C1 segment of cervical spinal cord (tissue), 14 donors: ENCODE results near the gene AGRN.
"Not testable (repeated sequence)": the region's sequence is repeated elsewhere in the genome, so short reads cannot be mapped to it uniquely, and the experiment has no call there.

Experiments
- DNase-seq, 14 donors: peaks; one replicate each; lab custom pipeline; 2025; lab: John Stamatoyannopoulos, UW

Gene AGRN

DNA sequence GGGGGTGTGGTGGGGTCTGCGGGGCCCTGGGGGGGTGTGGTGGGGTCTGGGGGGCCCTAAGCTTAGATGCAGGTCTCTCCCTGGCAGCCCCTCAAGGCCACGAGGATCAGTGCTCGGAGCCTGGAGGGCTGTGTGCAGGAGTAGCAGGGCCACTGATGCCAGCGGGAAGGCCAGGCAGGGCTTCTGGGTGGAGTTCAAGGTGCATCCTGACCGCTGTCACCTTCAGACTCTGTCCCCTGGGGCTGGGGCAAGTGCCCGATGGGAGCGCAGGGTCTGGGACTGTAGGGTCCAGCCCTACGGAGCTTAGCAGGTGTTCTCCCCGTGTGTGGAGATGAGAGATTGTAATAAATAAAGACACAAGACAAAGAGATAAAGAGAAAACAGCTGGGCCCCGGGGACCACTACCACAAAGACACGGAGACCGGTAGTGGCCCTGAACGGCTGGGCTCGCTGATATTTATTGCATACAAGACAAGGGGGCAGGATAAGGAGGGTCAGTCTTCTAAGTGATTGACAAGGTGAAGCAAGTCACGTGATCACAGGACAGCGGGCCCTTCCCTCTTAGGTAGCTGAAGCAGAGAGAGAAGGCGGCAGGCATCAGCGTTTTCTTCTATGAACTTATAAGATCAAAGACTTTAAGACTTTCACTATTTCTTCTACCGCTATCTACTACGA, 45.5 kb downstream of the AGRN start:
- DNase-seq = no peak

GRCh38 chr1:1065940-1066304, 46.0 kb downstream of the AGRN start:
- DNase-seq = not testable (repeated sequence)

DNA sequence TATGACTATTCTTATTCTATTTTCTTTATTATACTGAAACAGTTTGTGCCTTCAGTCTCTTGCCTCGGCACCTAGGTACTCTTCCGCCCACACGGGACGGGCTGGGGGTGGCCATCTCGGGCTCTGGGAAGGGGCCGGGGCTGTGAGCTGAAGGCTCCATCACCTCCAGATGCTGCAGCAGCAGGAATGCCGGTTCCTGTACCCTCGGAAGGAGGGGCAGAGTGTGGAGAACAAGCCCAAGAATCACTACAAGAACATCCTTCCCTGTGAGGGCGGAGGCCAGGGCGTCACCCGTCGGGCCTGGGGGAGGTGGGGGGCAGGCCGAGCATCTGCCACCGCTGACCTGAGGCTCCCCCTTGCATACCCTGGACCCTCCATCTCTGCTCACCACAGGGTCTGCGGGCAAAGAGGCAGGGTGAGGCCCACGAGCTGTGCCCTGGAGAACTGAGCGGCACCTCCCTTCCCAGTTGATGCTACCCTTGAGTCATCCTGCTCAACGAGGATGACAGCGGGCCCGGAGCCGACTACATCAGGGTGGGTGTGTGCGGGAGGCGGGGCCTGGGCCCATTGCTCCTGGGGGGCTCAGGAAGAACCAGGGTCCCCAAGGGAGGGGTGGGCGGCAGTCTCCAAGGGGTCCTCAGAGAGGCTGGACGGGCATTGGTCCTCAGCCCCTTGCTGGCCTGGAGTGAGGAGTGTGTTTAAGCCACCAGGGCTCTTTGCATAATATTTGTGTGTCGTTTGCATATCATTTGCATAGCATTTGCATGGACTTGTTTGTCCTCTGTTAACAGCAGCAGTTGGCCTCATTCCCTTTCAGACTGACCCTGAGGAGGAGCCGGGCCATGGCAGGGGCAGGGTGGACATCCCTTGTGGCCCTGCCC, 46.7 kb downstream of the AGRN start:
- no peak for DNase-seq

GRCh38 chr1:1067284-1067859, 47.5 kb downstream of the AGRN start:
- DNase-seq = no peak

DNA sequence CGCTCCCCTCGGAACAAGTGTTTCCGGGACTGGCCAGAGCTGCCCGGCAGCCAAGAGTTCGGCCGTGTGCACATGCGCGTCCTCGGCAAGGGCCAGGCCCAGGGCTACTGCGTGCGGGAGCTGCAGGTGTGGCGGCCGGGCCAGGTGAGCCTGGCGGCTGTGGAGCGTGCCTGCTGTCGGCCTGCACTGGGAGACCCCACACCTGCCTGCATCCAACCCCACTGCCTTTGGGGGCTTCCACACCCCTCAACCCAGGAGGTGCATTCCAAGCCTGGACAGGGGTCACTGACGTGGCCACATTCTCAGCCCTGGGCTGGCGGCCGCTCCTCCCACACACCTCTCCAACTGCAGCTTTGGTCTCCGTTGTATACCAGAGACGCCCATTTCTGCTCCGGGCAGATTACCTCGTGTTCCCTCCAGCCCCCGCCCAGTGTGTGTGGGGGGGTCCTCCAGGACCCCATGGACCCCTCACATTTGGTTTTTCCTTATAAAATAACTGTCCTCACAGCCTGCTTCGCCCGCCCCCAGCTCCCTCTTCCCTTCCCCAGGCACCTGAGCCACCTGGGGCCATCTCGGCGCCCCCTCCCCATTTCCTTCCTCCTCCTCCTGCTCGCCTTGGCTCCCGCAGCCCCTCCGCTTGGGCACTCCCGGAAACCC, 48.1 kb downstream of the AGRN start:
- DNase-seq = no peak

DNA sequence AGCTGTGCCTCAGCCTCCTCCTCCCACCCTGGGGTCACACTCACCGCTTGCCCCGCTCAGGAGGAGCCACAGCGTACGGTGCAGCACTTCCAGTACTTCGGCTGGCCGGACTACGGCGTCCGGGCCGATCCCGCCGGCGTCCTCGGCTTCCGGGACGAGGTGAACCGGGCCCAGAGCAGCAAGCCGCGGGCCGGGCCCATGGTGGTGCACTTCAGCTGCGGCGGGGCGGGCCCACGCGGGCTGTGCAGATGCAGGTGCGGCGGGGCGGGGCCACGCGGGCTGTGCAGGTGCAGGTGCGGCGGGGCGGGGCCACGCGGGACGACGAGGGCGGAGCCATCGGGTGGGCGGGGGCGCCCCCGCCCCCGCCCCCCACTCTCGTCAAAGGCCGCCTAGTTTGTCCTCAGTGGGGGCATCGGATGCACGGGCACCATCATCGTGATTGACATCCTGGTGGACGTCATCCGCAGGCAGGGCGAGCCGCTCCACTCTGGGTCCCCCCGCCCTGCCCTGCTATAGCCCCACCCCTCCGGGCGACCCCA, 48.7 kb downstream of the AGRN start:
- no peak for DNase-seq

DNA sequence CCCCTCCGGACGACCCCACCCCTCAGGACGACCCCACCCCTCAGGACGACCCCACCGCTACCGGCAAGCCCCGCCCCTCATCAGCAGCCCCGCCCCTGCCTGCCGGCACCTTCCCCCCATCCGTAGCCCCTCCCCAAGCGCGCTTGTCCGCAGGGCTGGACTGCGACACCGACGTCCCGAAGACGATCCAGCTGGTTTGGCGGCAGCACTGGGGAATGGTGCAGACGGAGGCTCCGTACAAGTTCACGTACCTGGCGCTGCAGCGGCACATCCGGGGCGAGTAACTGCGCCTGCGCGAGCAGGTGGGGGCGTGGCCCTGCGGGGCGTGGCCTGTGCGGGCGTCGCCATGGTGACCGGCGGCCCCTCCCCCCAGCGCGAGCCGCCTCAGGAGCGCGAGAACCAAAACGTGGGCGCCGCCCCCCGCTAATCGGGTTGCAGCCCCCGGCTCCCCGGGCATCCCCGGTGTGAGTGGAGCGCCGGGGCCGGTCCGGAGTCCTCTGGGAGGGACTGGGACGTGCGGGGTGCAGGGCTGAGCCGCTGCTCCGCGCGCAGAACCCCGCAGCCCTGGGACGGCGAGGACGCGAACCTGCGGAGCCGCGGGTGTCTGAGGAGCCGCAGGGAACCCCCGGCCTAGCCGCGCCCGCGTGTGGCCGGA, 49.3 kb downstream of the AGRN start:
- DNase-seq = peak in 9 of 14 donors; percentile 1 to 35 (median 12)

- no peak for DNase-seq
These were observed 50.1 kb downstream of the AGRN start for GRCh38 chr1:1069711-1070676.

GRCh38 chr1:1071486-1072298, 51.8 kb downstream of the AGRN start:
- no peak for DNase-seq

DNA sequence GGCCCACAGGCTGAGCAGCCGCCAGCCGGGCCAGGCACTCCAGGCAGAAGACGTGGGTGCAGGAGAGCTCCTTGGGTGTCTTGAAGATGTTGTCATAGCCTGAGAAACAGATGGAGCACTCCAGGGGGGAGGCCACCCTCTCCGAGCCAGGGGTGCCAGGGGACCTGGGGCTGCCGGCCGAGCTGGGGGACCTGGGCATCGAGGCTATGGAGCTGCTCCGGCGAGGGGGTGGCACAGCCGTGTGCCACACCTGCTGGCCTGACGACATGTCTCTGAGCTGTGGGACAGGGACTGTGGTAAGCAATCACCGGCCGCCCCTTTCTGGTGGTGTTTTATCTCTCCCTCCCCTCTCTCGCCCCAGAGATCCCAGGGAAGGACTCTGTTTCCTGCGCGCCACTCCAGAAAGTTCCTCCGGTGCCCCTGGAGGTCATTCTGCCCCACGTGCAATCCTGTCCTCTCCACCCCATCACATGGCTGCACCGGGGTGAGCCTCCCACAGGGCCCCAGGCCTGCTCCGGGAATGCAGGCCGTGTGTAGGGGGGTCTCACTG, 52.5 kb downstream of the AGRN start:
- no peak for DNase-seq

DNA sequence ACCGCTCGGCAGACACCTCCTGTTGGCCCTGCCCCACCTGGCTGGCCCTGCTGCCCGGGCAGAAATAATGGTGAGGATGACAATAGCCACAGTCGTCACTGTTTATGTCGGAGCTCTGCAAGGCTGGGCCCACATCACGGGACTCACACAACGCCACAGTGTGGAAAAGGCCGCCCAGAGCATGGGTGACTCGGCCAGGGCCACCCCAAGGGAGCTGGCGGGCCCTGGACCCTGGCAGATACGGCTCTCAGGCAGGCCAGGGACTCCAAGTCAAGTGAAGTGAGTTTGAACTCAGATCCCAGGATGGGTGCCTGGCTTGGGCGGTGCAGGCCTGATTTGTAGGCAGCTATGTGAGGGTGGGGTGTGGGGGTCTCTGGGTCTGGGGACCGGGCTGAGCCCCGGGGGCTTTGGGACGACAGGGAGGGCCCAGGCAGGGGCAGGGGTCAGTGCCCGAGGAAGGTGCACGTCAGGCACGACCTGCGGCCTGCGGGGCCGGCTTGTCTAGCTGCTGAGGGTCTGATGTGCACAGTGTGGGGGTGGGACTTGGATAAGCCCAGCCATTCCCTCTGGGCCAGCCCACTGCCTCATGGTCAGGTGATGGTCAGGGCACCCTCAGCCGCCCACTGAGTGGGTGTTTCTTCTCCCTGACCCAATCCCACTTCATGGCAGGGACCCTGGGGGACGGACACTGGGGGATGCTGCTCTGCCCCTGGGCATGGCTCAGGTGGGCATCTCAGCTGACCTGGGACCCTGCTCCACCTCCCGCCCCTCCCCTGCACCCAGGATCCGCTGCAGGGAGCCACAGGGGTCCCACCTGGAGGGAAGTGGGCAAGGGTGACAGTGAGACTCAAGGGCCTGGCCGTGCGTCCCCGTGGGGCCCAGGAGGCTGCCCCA, 53.2 kb downstream of the AGRN start:
- no peak for DNase-seq

- no peak for DNase-seq
These were observed 54.0 kb downstream of the AGRN start, which contains the start of gene RNF223 for GRCh38 chr1:1073743-1074587. Gene RNF223 (minus strand): TSS chr1:1074306. CDS start chr1:1072566, 1,740 bp downstream.

DNA sequence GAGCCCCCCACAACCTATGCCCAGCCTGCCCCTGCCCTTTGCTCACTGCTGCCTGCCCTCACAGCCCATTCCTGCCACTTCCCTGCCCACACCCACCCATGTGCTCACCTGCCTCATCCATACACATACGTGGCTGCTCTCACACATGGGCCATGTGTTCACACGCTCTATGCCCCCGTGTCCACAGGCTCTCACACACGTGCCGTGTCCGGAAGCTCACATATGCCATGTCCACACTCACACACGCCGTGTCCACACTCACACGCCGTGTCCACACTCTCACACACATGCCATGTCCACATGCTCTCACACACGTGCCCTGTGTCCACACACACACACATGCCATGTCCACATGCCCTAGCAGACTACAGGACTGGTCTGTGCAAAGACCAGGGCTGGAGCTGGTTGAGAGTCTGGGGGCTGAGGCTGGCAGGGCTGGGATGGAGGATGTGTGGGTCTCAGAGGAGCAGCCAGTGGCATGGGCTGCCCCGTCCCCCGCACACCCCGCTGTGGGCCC, 54.8 kb downstream of the AGRN start:
- DNase-seq = no peak

GRCh38 chr1:1075148-1075935, 55.4 kb downstream of the AGRN start:
- DNase-seq = no peak

- DNase-seq = not testable (repeated sequence)
These were observed 57.5 kb downstream of the AGRN start for GRCh38 chr1:1077396-1077795.
